ENCODE measurements around the gene LPP.
"Not testable (repeated sequence)": the region's sequence is repeated elsewhere in the genome, so short reads cannot be mapped to it uniquely, and the experiment has no call there.

The LPP gene

DNA sequence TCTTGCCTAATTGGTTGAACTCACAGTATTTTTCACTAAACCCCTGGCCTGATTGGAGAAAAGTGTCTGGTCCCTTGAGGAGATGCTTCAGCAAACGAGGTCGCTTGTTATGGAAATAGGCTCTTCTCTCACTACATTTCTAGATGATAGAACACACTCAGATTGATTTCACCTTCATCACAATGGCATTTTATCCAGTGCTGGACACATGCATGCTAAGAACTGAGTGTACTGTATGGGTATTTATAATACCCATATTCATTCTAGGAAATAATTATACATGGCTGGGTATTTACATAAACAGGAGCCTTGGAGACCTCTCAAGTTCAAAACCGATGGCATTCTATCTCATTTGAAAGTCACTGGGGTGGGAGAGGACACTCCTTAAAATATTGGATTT, 444.9 kb downstream of the LPP start:
- H3K36me3 ChIP-seq (ENCODE audit: control insufficient read depth, insufficient read depth, low read length), result no peaks in the 10 kb centered on the region
- peaks cover 21% of the 10 kb centered on the region for H3K4me1 ChIP-seq (ENCODE audit: control insufficient read depth, insufficient read depth, low read length, poor library complexity, severe bottlenecking)
- no peak overlapping the region for H3K27ac ChIP-seq (ENCODE audit: low read depth, low read length, severe bottlenecking)
- no CpG with 5 or more reads among the region's 3 CpGs for WGBS, 2 experiments (ENCODE audit: insufficient coverage in 2 of 2)
- H3K9me3 ChIP-seq (ENCODE audit: control insufficient read depth, low read length), result no peaks in the 10 kb centered on the region
- no peak overlapping the region for H3K4me3 ChIP-seq (ENCODE audit: extremely low read depth, insufficient read depth, low read length, poor library complexity, severe bottlenecking)

DNA sequence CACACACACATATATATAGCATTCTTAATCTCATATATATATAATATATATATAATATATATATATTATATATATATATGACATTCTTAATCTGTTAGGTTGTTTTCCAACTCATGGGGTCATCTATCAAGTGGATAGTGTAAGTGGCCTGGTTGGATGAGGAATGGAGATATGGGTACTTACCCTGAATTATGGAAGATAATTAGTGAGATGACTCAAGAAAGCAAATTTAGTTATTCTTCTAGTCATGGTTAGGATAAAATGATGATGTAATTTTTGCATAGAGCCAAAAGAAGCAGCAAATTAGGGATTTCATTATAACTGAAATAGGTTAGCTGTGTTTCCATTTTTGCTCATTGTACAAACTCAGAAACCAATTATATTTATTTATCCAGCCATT, 448.2 kb downstream of the LPP start:
- Histone ChIP-seq H3K27ac (ENCODE audit: low read depth, low read length, severe bottlenecking) (no peak overlapping the region), H3K4me3 (ENCODE audit: extremely low read depth, insufficient read depth, low read length, poor library complexity, severe bottlenecking) (no peak overlapping the region), H3K36me3 (ENCODE audit: control insufficient read depth, insufficient read depth, low read length) (no peaks in the 10 kb centered on the region), H3K9me3 (ENCODE audit: control insufficient read depth, low read length) (no peaks in the 10 kb centered on the region), H3K4me1 (ENCODE audit: control insufficient read depth, insufficient read depth, low read length, poor library complexity, severe bottlenecking) (no peaks in the 10 kb centered on the region)

DNA sequence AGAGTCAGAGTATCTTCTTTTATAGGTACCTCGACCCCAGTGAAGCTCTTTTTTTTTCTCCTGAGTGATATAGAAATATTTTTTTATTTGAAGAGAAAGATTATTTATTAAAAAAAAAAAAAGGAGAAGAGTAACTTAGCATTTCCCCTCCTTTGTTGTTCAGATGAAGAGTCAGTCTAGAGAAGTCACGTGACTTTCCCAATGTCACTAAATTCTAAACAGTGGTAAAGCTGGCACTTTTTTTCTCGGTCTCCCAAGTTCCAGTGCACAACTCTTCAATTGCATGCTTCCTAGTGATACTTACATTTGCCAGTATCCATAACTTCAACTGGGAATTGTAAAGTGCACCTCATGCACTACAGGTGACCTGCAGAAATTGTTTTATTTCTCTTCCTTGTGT, 448.7 kb downstream of the LPP start:
- no peak overlapping the region for H3K4me3 ChIP-seq (ENCODE audit: extremely low read depth, insufficient read depth, low read length, poor library complexity, severe bottlenecking)

DNA sequence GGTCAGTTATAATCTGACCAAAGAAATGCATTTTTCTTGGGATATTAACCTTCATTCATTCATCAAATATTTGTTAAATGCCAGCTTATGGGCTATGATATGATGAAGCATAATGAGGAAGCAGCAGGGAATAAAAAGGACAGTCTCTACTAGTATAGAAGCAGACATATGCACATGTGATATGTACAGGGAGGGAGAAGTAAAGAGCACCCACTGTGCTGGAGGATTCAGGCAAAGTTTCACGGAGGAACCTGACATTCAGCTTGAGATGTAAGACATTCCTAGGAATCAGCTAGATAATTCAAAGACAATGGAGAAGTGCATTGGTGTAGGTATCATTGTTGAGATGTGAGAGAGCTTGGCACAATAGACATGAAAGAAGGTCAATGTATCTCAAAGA, 450.7 kb downstream of the LPP start:
- 64 to 69% methylated on average over 1 of the region's 1 CpG for WGBS, 2 experiments (ENCODE audit: insufficient coverage in 2 of 2)
- H3K4me1 ChIP-seq (ENCODE audit: control insufficient read depth, insufficient read depth, low read length, poor library complexity, severe bottlenecking), result no peaks in the 10 kb centered on the region
- H3K27ac ChIP-seq (ENCODE audit: low read depth, low read length, severe bottlenecking), result no peak overlapping the region
- no peak overlapping the region for H3K4me3 ChIP-seq (ENCODE audit: extremely low read depth, insufficient read depth, low read length, poor library complexity, severe bottlenecking)
- peaks cover 11% of the 10 kb centered on the region for H3K9me3 ChIP-seq (ENCODE audit: control insufficient read depth, low read length)
- H3K36me3 ChIP-seq (ENCODE audit: control insufficient read depth, insufficient read depth, low read length), result peaks cover 15% of the 10 kb centered on the region

More for the DNA sequence above, 448.7 kb downstream of the LPP start:
- 100% methylated on average over 2 of the region's 3 CpGs for WGBS, 2 experiments (ENCODE audit: insufficient coverage in 2 of 2)
- Histone ChIP-seq H3K9me3 (ENCODE audit: control insufficient read depth, low read length) (no peaks in the 10 kb centered on the region), H3K36me3 (ENCODE audit: control insufficient read depth, insufficient read depth, low read length) (no peaks in the 10 kb centered on the region), H3K4me1 (ENCODE audit: control insufficient read depth, insufficient read depth, low read length, poor library complexity, severe bottlenecking) (no peaks in the 10 kb centered on the region), H3K27ac (ENCODE audit: low read depth, low read length, severe bottlenecking) (no peak overlapping the region)

DNA sequence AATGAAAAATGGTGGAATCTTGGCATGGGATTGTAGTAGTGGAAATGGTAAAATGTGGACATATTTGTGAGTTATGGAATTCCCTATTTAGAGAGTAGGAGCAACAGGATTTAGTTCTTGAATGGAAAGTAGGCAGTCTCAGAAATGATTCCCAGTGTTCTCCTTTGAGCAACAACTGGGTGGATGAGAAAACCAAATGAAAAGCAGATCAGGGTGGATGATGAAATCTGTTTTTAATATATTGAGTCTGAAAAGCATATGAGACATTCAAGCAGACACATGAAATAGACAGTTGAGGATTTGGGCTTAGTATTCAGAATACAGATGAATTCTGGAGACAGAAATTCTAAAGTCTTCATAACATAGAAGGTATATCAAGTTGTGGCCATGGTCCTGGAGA, 451.3 kb downstream of the LPP start:
- Histone ChIP-seq H3K4me3 (ENCODE audit: extremely low read depth, insufficient read depth, low read length, poor library complexity, severe bottlenecking) (no peak overlapping the region), H3K9me3 (ENCODE audit: control insufficient read depth, low read length) (peaks cover 11% of the 10 kb centered on the region), H3K4me1 (ENCODE audit: control insufficient read depth, insufficient read depth, low read length, poor library complexity, severe bottlenecking) (no peaks in the 10 kb centered on the region), H3K27ac (ENCODE audit: low read depth, low read length, severe bottlenecking) (no peak overlapping the region), H3K36me3 (ENCODE audit: control insufficient read depth, insufficient read depth, low read length) (peaks cover 21% of the 10 kb centered on the region)

DNA sequence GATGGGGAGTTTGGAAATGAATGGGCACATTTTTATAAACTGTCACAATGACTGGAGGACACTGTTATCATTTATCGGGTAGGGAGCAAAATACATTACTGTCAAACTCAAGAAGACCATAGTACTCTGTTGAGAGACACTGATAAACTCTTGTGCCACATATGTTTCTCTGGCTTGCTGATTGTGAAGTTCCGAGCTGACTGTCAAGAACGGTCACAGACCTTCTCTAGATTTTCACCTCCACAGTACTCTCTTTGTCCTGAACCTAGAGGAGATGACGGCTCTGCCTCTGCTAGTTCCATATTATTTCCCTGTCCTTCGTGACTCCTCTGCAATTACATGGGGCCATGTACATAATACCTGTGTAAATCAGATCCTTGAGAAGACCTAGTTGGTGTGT, 451.9 kb downstream of the LPP start:
- peaks cover 26% of the 10 kb centered on the region for H3K36me3 ChIP-seq (ENCODE audit: control insufficient read depth, insufficient read depth, low read length)
- H3K27ac ChIP-seq (ENCODE audit: low read depth, low read length, severe bottlenecking), result no peak overlapping the region
- no peaks in the 10 kb centered on the region for H3K4me1 ChIP-seq (ENCODE audit: control insufficient read depth, insufficient read depth, low read length, poor library complexity, severe bottlenecking)
- H3K9me3 ChIP-seq (ENCODE audit: control insufficient read depth, low read length), result peaks cover 11% of the 10 kb centered on the region
- WGBS, 2 experiments (ENCODE audit: insufficient coverage in 2 of 2), result 80 to 82% methylated on average over 3 of the region's 5 CpGs
- H3K4me3 ChIP-seq (ENCODE audit: extremely low read depth, insufficient read depth, low read length, poor library complexity, severe bottlenecking), result no peak overlapping the region

DNA sequence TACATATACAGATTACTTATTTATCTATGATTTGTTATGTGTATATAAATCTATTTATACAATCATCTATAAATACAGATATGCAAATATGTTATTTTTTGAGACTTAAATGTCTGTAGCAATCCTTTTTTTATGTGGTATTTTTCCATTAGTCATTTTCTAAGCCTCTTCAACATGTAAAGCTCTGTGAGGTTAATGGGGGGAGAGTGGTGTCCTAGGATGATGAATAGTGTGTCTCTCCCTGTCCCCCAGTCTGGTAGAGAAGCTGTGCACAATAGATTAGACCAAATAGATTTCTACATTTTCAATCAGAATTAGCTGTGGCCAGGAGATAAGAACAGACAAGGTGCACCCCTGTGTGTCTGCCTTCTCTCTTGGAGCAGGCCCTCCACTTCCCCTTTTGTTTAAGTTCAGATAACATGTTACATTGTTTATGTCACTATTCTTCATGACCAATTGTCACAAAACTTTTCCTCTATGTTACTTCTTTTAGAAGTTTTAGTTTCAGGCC, 453.9 kb downstream of the LPP start:
- Histone ChIP-seq H3K9me3 (ENCODE audit: control insufficient read depth, low read length) (peaks cover 11% of the 10 kb centered on the region), H3K36me3 (ENCODE audit: control insufficient read depth, insufficient read depth, low read length) (peaks cover 33% of the 10 kb centered on the region), H3K4me3 (ENCODE audit: extremely low read depth, insufficient read depth, low read length, poor library complexity, severe bottlenecking) (no peak overlapping the region), H3K27ac (ENCODE audit: low read depth, low read length, severe bottlenecking) (no peak overlapping the region), H3K4me1 (ENCODE audit: control insufficient read depth, insufficient read depth, low read length, poor library complexity, severe bottlenecking) (no peaks in the 10 kb centered on the region)

DNA sequence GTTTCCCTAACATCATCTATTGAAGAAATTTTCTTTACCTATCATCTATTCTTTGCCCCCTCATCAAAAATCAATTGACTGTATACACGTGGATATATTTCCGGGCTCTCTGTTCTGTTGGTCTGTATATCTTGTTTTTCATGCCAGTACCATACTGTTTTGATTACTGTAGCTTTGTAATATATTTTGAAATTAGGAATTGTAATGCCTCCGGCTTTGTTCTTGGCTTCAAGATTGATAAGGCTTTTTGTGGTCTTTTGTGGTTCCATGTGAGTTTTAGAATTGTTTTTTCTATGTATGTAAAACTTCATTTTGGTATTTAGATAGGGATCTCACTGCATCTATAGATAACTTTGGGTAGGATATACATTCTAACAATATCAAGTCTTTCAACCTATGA, 454.4 kb downstream of the LPP start:
- H3K4me1 ChIP-seq (ENCODE audit: control insufficient read depth, insufficient read depth, low read length, poor library complexity, severe bottlenecking), result no peaks in the 10 kb centered on the region
- 80 to 100% methylated on average over 1 of the region's 3 CpGs for WGBS, 2 experiments (ENCODE audit: insufficient coverage in 2 of 2)
- H3K9me3 ChIP-seq (ENCODE audit: control insufficient read depth, low read length), result peaks cover 11% of the 10 kb centered on the region
- H3K36me3 ChIP-seq (ENCODE audit: control insufficient read depth, insufficient read depth, low read length), result peaks cover 33% of the 10 kb centered on the region
- no peak overlapping the region for H3K27ac ChIP-seq (ENCODE audit: low read depth, low read length, severe bottlenecking)
- no peak overlapping the region for H3K4me3 ChIP-seq (ENCODE audit: extremely low read depth, insufficient read depth, low read length, poor library complexity, severe bottlenecking)

DNA sequence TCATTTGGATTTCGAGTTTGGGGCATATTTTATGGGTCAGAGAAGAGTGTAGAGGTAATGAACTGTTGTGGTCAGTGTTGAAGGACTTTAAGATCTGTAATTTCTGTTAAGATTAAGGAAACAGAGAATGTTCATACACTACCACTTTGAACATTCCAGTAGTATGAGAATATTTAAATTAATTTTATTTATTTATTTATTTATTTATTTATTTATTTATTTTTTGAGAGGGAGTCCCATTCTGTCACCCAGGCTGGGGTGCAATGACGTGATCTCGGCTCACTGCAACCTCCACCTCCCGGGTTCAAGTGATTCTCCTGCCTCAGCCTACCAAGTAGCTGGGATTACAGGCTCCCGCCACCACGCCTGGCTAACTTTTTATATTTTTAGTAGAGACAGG, 459.8 kb downstream of the LPP start:
- WGBS, 2 experiments (ENCODE audit: insufficient coverage in 2 of 2), result 80 to 93% methylated on average over 3 to 5 of the region's 6 CpGs
- H3K4me1 ChIP-seq (ENCODE audit: control insufficient read depth, insufficient read depth, low read length, poor library complexity, severe bottlenecking); H3K9me3 ChIP-seq (ENCODE audit: control insufficient read depth, low read length); H3K4me3 ChIP-seq (ENCODE audit: extremely low read depth, insufficient read depth, low read length, poor library complexity, severe bottlenecking); H3K27ac ChIP-seq (ENCODE audit: low read depth, low read length, severe bottlenecking): not testable (repeated sequence)
- H3K36me3 ChIP-seq (ENCODE audit: control insufficient read depth, insufficient read depth, low read length), result peaks cover 27% of the 10 kb centered on the region

DNA sequence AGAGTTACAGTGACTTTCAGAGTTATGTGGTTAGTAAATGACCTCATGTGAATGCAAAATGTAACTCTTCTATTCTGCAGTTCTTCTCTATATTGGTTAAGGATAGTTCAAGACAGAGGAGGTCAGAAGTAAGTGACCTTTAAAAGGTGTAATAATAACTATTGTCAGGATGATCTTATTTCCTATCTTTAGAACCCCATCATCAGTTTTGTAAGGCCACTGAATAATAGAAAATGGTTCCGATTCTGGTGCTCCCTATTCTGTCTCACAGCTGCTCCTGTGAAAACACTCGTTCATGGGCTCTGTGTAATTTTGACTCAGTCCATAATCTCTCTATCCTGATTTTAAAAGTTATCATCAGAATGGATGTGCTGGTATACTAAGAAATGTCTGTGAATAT, 463.3 kb downstream of the LPP start:
- H3K4me1 ChIP-seq (ENCODE audit: control insufficient read depth, insufficient read depth, low read length, poor library complexity, severe bottlenecking), result no peaks in the 10 kb centered on the region
- WGBS, 2 experiments (ENCODE audit: insufficient coverage in 2 of 2), result 100% methylated on average over 1 of the region's 2 CpGs

DNA sequence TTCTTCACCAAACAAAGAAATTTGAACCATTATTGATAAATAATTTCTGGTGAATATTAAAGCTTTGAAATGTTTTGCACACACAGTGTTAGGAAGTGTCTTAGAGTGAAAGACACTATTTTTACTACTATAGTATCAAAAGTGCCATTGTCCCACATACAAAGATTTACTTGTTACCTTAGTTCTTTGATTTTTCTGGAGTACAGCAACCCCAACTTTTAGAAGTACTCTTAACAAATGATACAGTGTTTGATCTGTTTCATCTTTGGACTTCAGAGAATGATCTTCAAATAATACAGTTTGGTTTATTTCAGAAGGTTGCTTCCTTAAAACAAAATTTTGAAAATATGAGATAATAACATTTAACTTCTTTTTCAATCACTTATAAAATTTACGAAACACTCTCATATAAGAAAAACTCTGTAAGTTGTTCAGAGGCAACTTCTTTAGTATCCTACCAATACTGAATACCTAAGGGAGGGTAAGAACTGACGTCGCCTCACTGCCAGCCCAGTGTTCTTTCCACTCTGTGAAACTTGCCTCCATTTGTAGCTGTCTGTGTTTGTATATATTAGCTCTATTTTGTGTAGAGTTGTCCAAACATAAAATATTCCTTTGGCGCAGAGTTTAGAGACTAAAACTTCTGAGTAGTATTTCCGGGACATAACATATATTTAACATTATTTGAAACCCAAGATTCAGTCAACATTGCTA, 464.2 kb downstream of the LPP start:
- H3K4me3 ChIP-seq (ENCODE audit: extremely low read depth, insufficient read depth, low read length, poor library complexity, severe bottlenecking), result no peak overlapping the region
- no peaks in the 10 kb centered on the region for H3K36me3 ChIP-seq (ENCODE audit: control insufficient read depth, insufficient read depth, low read length)
- H3K4me1 ChIP-seq (ENCODE audit: control insufficient read depth, insufficient read depth, low read length, poor library complexity, severe bottlenecking), result no peaks in the 10 kb centered on the region
- H3K27ac ChIP-seq (ENCODE audit: low read depth, low read length, severe bottlenecking), result no peak overlapping the region
- no peaks in the 10 kb centered on the region for H3K9me3 ChIP-seq (ENCODE audit: control insufficient read depth, low read length)
- WGBS, 2 experiments (ENCODE audit: insufficient coverage in 2 of 2), result no CpG with 5 or more reads among the region's 5 CpGs

More for the DNA sequence above, 463.3 kb downstream of the LPP start:
- no peak overlapping the region for H3K27ac ChIP-seq (ENCODE audit: low read depth, low read length, severe bottlenecking)
- H3K4me3 ChIP-seq (ENCODE audit: extremely low read depth, insufficient read depth, low read length, poor library complexity, severe bottlenecking), result no peak overlapping the region
- H3K9me3 ChIP-seq (ENCODE audit: control insufficient read depth, low read length), result no peaks in the 10 kb centered on the region
- no peaks in the 10 kb centered on the region for H3K36me3 ChIP-seq (ENCODE audit: control insufficient read depth, insufficient read depth, low read length)

Measured in mesodermal cell (in vitro differentiated cells).